HG03196 (cell line): ENCODE measurements around the gene RBM23.

Source experiments
- ATAC-seq: cut with Tn5 transposase; IDR thresholded peaks from one replicate; pipeline ENCODE4 v1.9.1; 2021; ENCODE audit not compliant: unreplicated experiment

RBM23 gene

DNA sequence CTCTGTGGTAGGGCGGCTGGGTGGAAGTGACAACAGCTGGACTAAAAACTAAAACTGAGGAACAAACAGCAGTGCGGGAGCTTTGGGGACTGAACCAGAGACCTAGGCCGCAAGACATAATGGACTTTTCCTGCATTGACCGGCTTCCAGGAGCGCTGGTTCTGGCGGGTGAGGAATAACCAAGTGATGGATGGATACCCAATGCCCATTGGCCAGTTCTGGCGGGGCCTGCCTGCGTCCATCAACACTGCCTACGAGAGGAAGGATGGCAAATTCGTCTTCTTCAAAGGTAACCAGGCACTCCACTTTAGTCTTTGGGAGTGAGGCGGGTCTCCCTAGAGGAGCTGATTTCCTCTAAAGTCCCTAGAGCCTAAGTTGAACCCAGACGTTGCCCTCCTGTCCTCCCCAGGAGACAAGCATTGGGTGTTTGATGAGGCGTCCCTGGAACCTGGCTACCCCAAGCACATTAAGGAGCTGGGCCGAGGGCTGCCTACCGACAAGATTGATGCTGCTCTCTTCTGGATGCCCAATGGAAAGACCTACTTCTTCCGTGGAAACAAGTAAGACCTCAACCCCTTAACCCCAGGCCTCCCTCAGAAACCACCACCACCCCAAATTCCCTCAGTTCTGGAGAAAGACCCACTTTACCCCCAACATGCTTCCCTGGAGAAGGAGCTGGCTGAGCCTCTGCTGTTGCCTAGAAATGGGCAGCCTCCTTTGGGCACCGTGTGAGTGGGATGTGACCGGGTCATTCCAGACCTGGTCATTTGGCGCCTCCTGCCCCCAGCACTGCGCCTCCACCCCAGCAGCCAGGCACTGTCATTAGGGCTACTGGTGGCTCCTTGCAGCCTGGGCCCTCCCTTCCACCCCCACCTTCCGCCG, 74.5 kb downstream of the RBM23 start:
- ATAC-seq: no peak
